ENCODE results near the gene MUC2. TPM values are rescaled to one million over a fixed set of nuclear protein-coding genes. Genes with fewer than 3 reads are reported as not detected.

The MUC2 gene
- total RNA-seq, 1 experiment from 2014 or later = 0.04 TPM

- Histone ChIP-seq H4K20me1 (ENCODE audit: insufficient read depth) (no peaks in the 10 kb centered on the region), H3K9me2 (ENCODE audit: insufficient read depth) (no peaks in the 10 kb centered on the region), H3K9me3 (ENCODE audit: insufficient read depth, low read depth) (no peaks in the 10 kb centered on the region), H2AFZ (no peak overlapping the region), H3K27me3 (ENCODE audit: insufficient read depth, low read depth) (no peaks in the 10 kb centered on the region), H3K4me2 (no peak overlapping the region), H3K4me1 (replicated peaks; ENCODE audit: insufficient read depth) (peaks cover 10% of the 10 kb centered on the region), H3K4me3 (no peak overlapping the region), H3K79me2 (ENCODE audit: low read depth) (no peaks in the 10 kb centered on the region), H3K27ac (no peak overlapping the region), H3K36me3 (ENCODE audit: low read depth) (no peaks in the 10 kb centered on the region), H3F3A (ENCODE audit: insufficient read depth, low read depth) (no peaks in the 10 kb centered on the region)
- POLR2A ChIA-PET (ENCODE audit: unreplicated experiment) = no interaction called here
- DNase-seq = no peak
- CTCF ChIA-PET = no interaction called here
- intact Hi-C loops (cut with micrococcal nuclease; ENCODE audit: unreplicated experiment) = no loop called here
- BruUV-seq (replicated peaks) = no TSS peak
- TF ChIP-seq CTCF (conservative IDR thresholded peaks at IDR 0.05) (no peak), EZH2 (IDR thresholded peaks at IDR 0.05; ENCODE audit: low read depth) (no peak)
These were observed 6.7 kb upstream of the MUC2 start for GRCh38 chr11:1067812-1068496.

- Histone ChIP-seq H3K9me3 (ENCODE audit: insufficient read depth, low read depth) (no peaks in the 10 kb centered on the region), H3K27ac (no peak overlapping the region), H3K4me1 (replicated peaks; ENCODE audit: insufficient read depth) (peaks cover 22% of the 10 kb centered on the region), H3K9me2 (ENCODE audit: insufficient read depth) (no peaks in the 10 kb centered on the region), H4K20me1 (ENCODE audit: insufficient read depth) (no peaks in the 10 kb centered on the region), H2AFZ (no peak overlapping the region), H3K4me3 (no peak overlapping the region), H3K27me3 (ENCODE audit: insufficient read depth, low read depth) (no peaks in the 10 kb centered on the region), H3F3A (ENCODE audit: insufficient read depth, low read depth) (no peaks in the 10 kb centered on the region), H3K4me2 (no peak overlapping the region), H3K79me2 (ENCODE audit: low read depth) (no peaks in the 10 kb centered on the region), H3K36me3 (ENCODE audit: low read depth) (no peaks in the 10 kb centered on the region)
- intact Hi-C loops (cut with micrococcal nuclease; ENCODE audit: unreplicated experiment) = no loop called here
- CTCF ChIA-PET = no interaction called here
- TF ChIP-seq EZH2 (IDR thresholded peaks at IDR 0.05; ENCODE audit: low read depth) (no peak), CTCF (conservative IDR thresholded peaks at IDR 0.05) (no peak)
- no TSS peak for BruUV-seq (replicated peaks)
- POLR2A ChIA-PET (ENCODE audit: unreplicated experiment) = no interaction called here
- DNase-seq = no peak
These were observed 4.9 kb upstream of the MUC2 start for GRCh38 chr11:1069740-1070139.

- intact Hi-C loops (cut with micrococcal nuclease; ENCODE audit: unreplicated experiment) = no loop called here
- Histone ChIP-seq H3F3A (ENCODE audit: insufficient read depth, low read depth) (no peaks in the 10 kb centered on the region), H4K20me1 (ENCODE audit: insufficient read depth) (no peaks in the 10 kb centered on the region), H3K79me2 (ENCODE audit: low read depth) (no peaks in the 10 kb centered on the region), H3K36me3 (ENCODE audit: low read depth) (no peaks in the 10 kb centered on the region), H3K4me3 (no peak overlapping the region), H3K4me1 (replicated peaks; ENCODE audit: insufficient read depth) (peaks cover 22% of the 10 kb centered on the region), H3K9me2 (ENCODE audit: insufficient read depth) (no peaks in the 10 kb centered on the region), H3K4me2 (no peak overlapping the region), H3K27me3 (ENCODE audit: insufficient read depth, low read depth) (no peaks in the 10 kb centered on the region), H2AFZ (no peak overlapping the region), H3K27ac (no peak overlapping the region), H3K9me3 (ENCODE audit: insufficient read depth, low read depth) (no peaks in the 10 kb centered on the region)
- DNase-seq = no peak
- TF ChIP-seq CTCF (conservative IDR thresholded peaks at IDR 0.05) = no peak
- no peak for TF ChIP-seq EZH2 (IDR thresholded peaks at IDR 0.05; ENCODE audit: low read depth)
- ChIA-PET POLR2A (ENCODE audit: unreplicated experiment) (interaction anchor here (0.6 kb wide), 1 partner anchor 139 kb away, joined by 25 read pairs; no protein-coding TSS in a partner anchor), CTCF (no interaction called here)
- no TSS peak for BruUV-seq (replicated peaks)
These were observed 3.8 kb upstream of the MUC2 start for GRCh38 chr11:1070594-1071462.

Measured in PC-9 (cell line).